NB4 (cell line): Measurements from ENCODE around the gene EIF2S3.
"Not testable (repeated sequence)": the region's sequence is repeated elsewhere in the genome, so short reads cannot be mapped to it uniquely, and the experiment has no call there.

ENCODE experiments used
- DNase-seq: peaks from one replicate; pipeline ENCODE4 v3.0.0; 2010; ENCODE audit warnings: low read depth
- H3K4me3 ChIP-seq: one replicate; pipeline ENCODE4 v1.5.1; 2011; ENCODE audit warnings: mild to moderate bottlenecking, low read depth, low read length, moderate library complexity
- MYC ChIP-seq: IDR thresholded peaks from 2 replicates; pipeline ENCODE4 v1.6.1; 2011; ENCODE audit warnings: low read depth, low read length
- POLR2A ChIP-seq: IDR thresholded peaks from 2 replicates; pipeline ENCODE4 v1.6.1; 2011; ENCODE audit warnings: mild to moderate bottlenecking; ENCODE audit not compliant: insufficient read length; ENCODE audit errors: extremely low read depth
- TF ChIP-seq, protein P1 (sequence below): IDR thresholded peaks from one replicate; pipeline ENCODE4 v1.5.1; 2012; ENCODE audit warnings: low read depth, low read length
- TF ChIP-seq, protein P2 (sequence below): IDR thresholded peaks from 2 replicates; pipeline ENCODE4 v1.6.1; 2011; ENCODE audit warnings: low read depth, low read length

Gene EIF2S3

DNA sequence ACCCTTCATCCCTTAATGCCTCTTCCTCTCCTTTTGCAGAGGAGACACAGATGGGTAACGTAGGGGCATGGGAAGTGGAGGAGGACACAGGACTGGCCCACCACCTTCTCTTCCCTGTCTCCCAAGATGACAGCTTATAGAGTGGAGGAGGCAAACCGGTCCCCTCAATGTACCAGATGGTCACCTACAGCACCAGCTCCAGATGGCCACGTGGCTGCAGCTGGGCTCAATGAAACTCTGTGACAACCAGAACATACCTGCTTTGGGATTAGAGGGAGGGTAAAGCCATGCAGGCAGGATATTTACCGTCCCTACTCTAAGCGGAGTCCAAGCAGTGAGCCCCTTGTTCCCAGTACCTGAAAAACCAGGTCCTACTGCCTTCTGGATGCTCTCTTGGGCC is 20.3 kb upstream of the EIF2S3 start:
- TF ChIP-seq MYC (no peak), POLR2A (no peak)
- TF ChIP-seq, protein P1, sequence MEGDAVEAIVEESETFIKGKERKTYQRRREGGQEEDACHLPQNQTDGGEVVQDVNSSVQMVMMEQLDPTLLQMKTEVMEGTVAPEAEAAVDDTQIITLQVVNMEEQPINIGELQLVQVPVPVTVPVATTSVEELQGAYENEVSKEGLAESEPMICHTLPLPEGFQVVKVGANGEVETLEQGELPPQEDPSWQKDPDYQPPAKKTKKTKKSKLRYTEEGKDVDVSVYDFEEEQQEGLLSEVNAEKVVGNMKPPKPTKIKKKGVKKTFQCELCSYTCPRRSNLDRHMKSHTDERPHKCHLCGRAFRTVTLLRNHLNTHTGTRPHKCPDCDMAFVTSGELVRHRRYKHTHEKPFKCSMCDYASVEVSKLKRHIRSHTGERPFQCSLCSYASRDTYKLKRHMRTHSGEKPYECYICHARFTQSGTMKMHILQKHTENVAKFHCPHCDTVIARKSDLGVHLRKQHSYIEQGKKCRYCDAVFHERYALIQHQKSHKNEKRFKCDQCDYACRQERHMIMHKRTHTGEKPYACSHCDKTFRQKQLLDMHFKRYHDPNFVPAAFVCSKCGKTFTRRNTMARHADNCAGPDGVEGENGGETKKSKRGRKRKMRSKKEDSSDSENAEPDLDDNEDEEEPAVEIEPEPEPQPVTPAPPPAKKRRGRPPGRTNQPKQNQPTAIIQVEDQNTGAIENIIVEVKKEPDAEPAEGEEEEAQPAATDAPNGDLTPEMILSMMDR, result no peak
- TF ChIP-seq, protein P2, sequence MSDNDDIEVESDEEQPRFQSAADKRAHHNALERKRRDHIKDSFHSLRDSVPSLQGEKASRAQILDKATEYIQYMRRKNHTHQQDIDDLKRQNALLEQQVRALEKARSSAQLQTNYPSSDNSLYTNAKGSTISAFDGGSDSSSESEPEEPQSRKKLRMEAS, result no peak
- DNase-seq, result no peak
- H3K4me3 ChIP-seq, result no peak overlapping the region

DNA sequence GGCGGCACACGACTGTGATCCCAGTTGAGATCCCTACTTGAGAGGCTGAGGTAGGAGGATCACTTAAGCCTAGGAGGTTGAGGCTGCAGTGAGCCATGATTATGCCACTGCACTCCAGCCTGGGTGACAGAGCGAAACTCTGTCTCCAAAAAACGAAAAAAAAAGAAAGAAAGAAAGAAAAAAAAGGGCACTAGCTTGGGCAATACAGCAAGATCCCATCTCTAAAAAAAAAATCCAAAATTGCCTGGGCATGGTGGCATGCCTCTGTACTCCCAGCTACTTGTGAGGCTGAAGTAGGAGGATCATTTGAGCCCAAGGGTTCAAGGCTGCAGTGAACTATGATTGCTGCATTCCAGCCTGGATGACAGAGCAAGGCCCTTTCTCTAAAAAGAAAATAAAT is 17.0 kb upstream of the EIF2S3 start:
- DNase-seq, result no peak
- TF ChIP-seq MYC, result no peak
- TF ChIP-seq, protein P1, result no peak
- TF ChIP-seq, protein P2, result no peak
- no peak for TF ChIP-seq POLR2A
- no peak overlapping the region for H3K4me3 ChIP-seq

DNA sequence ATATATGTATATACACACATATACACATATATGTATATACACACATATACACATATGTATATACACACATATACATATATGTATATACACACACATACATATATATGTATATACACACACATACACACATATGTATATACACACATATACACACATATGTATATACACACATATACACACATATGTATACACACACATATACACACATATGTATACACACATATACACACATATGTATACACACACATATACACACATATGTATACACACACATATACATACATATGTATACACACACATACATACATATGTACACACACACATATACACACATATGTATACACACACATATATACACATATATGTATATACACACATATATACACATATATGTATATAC is 8.7 kb upstream of the EIF2S3 start:
- H3K4me3 ChIP-seq, DNase-seq: not testable (repeated sequence)

DNA sequence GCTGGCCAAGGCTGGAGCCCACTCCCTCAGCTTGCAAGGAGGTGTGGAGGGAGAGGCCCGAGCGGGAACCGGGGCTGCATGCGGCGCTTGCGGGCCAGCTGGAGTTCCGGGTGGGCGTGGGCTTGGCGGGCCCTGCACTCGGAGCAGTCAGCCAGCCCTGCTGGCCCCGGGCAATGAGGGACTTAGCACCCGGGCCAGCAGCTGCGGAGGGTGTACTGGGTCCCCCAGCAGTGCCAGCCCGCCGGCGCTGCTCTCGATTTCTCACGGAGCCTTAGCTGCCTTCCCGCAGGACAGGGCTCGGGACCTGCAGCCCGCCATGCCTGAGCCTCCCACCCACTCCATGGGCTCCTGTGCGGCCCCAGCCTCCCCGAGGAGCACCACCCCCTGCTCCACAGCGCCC is 5.1 kb upstream of the EIF2S3 start:
- not testable (repeated sequence) for H3K4me3 ChIP-seq, DNase-seq

DNA sequence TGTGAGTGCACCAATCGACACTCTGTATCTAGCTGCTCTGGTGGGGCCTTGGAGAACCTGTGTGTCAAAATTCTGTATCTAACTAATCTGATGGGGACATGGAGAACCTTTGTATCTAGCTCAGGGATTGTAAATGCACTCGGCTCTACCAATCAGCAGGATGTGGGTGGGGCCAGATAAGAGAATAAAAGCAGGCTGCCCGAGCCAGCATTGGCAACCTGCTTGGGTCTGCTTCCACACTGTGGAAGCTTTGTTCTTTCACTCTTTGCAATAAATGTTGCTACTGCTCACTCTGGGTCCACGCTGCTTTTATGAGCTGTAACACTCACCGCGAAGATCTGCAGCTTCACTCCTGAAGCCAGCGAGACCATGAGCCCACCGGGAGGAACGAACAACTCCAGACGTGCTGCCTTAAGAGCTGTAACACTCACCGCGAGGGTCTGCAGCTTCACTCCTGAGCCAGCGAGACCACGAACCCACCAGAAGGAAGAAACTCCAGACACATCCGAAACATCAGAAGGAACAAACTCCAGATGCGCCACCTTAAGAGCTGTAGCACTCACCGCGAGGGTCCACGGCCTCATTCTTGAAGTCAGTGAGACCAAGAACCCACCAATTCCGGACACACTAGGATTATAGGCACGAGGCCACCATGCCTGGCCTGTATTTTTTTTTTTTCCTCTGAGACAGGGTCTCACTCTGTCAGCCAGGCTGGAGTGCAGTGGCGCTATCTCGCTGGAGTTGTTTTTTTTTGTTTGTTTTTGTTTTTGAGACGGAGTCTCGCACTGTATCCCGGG is 4.0 kb upstream of the EIF2S3 start:
- DNase-seq, result not testable (repeated sequence)

DNA sequence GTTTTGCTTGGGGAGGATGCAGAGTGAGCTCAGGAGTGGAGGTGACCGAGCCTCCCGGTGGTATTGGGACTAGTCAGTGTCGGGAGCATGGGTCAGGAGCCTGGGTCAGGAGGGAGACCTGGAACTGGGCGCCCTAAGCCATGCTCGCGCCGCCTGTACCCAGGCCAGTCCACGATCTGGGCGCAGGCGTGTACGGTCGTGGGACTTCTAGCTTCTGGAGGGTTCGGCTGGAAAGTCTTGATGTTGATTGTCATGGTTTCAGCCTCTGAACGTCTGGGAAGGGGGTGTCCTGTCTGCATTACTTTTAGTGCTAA is 244 bp downstream of the EIF2S3 start:
- H3K4me3 ChIP-seq, result no peak overlapping the region
- DNase-seq, result no peak
- no peak for TF ChIP-seq POLR2A
- TF ChIP-seq MYC, result no peak
- TF ChIP-seq, protein P2, result no peak
- TF ChIP-seq, protein P1, result no peak

More for the DNA sequence above, 4.0 kb upstream of the EIF2S3 start:
- H3K4me3 ChIP-seq, result not testable (repeated sequence)

DNA sequence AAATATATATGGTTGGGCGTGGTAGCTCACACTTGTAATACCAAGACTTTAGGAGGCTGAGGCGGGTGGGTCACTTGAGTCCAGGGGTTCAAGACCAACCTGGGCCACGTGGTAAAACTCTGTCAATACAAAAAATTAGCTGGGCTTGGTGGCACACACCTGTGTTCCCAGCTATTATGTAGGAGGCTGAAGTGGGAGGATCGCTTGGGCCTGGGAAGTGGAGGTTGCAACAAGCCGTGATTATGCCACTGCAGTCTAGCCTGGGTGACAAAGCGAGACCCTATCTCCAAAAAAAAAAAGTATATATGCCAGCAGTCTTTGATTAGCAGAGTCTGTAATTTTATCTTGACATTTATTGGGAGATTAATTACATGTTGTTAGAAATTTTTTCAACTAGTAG is 8.7 kb downstream of the EIF2S3 start:
- no peak overlapping the region for H3K4me3 ChIP-seq
- no peak for DNase-seq
- TF ChIP-seq, protein P1, result no peak
- TF ChIP-seq, protein P2, result no peak
- TF ChIP-seq POLR2A, result no peak
- no peak for TF ChIP-seq MYC

DNA sequence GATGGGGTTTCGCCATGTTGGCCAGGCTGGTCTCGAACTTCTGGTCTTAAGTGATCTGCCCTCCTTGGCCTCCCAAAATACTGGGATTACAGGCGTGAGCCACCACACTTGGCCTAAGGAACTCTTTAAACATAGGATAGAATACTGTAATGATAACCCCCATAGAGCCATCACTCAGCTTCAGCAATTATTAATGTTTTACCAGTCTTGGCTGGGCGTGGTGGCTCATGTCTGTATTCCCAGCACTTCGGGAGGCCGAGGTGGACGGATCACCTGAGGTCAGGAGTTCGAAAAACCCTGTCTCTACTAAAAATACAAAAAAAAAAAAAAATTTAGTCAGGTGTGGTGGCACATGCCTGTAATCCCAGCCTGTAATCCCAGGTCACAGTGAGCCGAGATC is 15.1 kb downstream of the EIF2S3 start:
- no peak for DNase-seq
- TF ChIP-seq, protein P1, result no peak
- TF ChIP-seq, protein P2, result no peak
- TF ChIP-seq MYC (no peak), POLR2A (no peak)
- no peak overlapping the region for H3K4me3 ChIP-seq
